CD8-positive, alpha-beta memory T cell (primary cell): ENCODE data around the gene CYP1A2. TPM values are rescaled to one million over a fixed set of nuclear protein-coding genes. Genes with fewer than 3 reads are reported as not detected.
A peak's percentile ranks its signal among the peaks of the same experiment; 100 is the strongest.

Experiments
- CTCF ChIA-PET: fragments of 350-600 bp; sonication (Branson Sonifier 250); formaldehyde crosslinking; loops from one replicate; lab custom pipeline; 2021; ENCODE audit warnings: antibody characterized with exemption; lab: Charles Lee
- POLR2A ChIA-PET: fragments of 350-600 bp; sonication (Branson Sonifier 250); formaldehyde crosslinking; loops from one replicate; lab custom pipeline; 2021; ENCODE audit warnings: antibody characterized with exemption; lab: Charles Lee
- DNase-seq, 5 donors: peaks; one replicate each; pipeline versions ENCODE4 v3.0.0 to v3.0.0-alpha.2; 2020 to 2022; ENCODE audit warnings: mixed read lengths in 1 of 5
- H3K27ac ChIP-seq: one replicate; pipeline ENCODE4 v1.7.0; 2013; ENCODE audit warnings: low read depth, mild to moderate bottlenecking, low read length, moderate library complexity
- H3K27me3 ChIP-seq: 2 replicates; pipeline ENCODE4 v1.7.0; 2013; ENCODE audit warnings: low read length, mild to moderate bottlenecking; ENCODE audit not compliant: insufficient read depth, poor library complexity, severe bottlenecking
- H3K36me3 ChIP-seq: 2 replicates; pipeline ENCODE4 v1.7.0; 2013; ENCODE audit warnings: mild to moderate bottlenecking, low read length, moderate library complexity; ENCODE audit not compliant: insufficient read depth
- H3K4me1 ChIP-seq: 2 replicates; pipeline ENCODE4 v1.7.0; 2013; ENCODE audit warnings: mild to moderate bottlenecking, low read length, moderate library complexity; ENCODE audit not compliant: insufficient read depth
- H3K4me3 ChIP-seq: 2 replicates; pipeline ENCODE4 v1.7.0; 2013; ENCODE audit warnings: mild to moderate bottlenecking, low read length
- H3K9me3 ChIP-seq: 2 replicates; pipeline ENCODE4 v1.7.0; 2013; ENCODE audit warnings: mild to moderate bottlenecking, low read length
- H3K27ac Mint-ChIP-seq, 8 donors: one replicate each; pipeline ENCODE4 v1.8.0; 2020 to 2021; ENCODE audit warnings: mixed read lengths in 8 of 8, mild to moderate bottlenecking in 6 of 8, inconsistent platforms in 3 of 8, moderate library complexity in 3 of 8
- H3K27me3 Mint-ChIP-seq, 2 donors: one replicate each; pipeline ENCODE4 v1.8.0; 2020 to 2021; ENCODE audit warnings: mixed read lengths in 2 of 2, mild to moderate bottlenecking in 1 of 2, moderate library complexity in 1 of 2
- H3K36me3 Mint-ChIP-seq, 3 donors: one replicate each; pipeline ENCODE4 v1.8.0; 2020 to 2021; ENCODE audit warnings: mixed read lengths in 3 of 3, inconsistent platforms in 1 of 3, mild to moderate bottlenecking in 1 of 3
- H3K4me1 Mint-ChIP-seq, 3 donors: one replicate each; pipeline ENCODE4 v1.8.0; 2020 to 2021; ENCODE audit warnings: mixed read lengths in 3 of 3, inconsistent platforms in 1 of 3, mild to moderate bottlenecking in 1 of 3
- H3K4me3 Mint-ChIP-seq, 7 donors: one replicate each; pipeline ENCODE4 v1.8.0; 2020 to 2021; ENCODE audit warnings: mixed read lengths in 7 of 7, mild to moderate bottlenecking in 6 of 7, moderate library complexity in 4 of 7, inconsistent platforms in 2 of 7
- H3K9me3 Mint-ChIP-seq, 5 donors: one replicate each; pipeline ENCODE4 v1.8.0; 2020 to 2022; ENCODE audit warnings: mixed read lengths in 5 of 5, mild to moderate bottlenecking in 3 of 5, moderate library complexity in 2 of 5, inconsistent platforms in 1 of 5
- polyA plus RNA-seq: library from polyadenylated mRNA; unstranded; fragments of 300-500 nt; fragmentation: Illumina TruSeq; gene quantifications from one replicate; pipeline ENCODE4 v1.2.3, GENCODE V29; 2021
- total RNA-seq, 2 experiments: library from RNA; stranded (reverse); gene quantifications; one replicate each; pipeline ENCODE4 v1.2.3, GENCODE V29; 2021

Gene CYP1A2
- total and polyA plus RNA-seq, 3 experiments from 2014 or later = not detected

DNA sequence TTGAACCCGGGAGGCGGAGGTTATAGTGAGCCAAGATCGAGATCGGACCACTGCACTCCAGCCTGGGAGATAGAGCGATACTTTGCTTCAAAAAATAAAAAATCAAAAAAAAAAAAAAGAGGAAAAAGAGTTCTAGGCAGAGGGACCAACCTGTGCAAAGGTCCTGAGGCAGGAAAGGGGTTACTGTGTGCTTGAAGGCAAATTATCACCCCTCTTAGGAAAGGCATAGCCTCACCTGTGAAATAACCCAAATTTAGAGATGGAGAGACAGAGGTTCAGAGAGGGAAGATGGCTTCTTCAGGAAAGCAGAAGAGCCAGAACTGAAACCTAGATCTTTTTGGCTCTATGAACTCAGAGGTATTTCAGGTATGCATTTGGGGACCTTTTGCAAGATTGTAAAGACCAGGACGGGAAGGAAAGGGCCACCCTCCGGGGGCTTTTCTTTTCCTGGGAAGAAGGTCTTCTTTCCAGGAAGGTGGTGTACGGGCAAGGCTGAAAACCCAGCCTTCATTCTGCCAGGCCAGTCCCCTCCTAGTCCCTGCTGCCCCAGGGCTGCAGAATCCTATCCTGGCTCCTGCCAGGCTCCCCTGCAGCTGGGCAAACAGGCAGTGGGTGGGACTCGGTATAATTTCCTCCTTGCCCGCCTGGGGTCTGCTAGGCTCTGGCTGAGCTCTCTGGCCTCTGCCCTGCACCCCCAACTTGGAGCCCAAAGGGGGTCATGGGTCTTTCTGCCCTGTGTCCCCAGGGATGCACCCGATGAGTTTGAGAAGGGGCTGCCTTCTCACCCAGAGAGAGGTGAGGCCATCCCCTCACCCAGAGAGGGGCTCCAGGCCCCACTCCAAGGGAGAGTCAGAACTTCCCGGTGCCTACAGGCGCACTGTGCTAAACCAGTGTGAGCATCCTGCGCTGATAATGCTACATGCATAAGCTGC lies 18.8 kb downstream of the CYP1A2 start:
- H3K9me3 ChIP-seq = no peaks in the 10 kb centered on the region
- no peak for DNase-seq
- H3K36me3 Mint-ChIP-seq = no peaks in the 10 kb centered on the region
- POLR2A ChIA-PET = interaction anchor here (1.1 kb wide), 1 partner anchor 132 kb away, joined by 3 read pairs; no protein-coding TSS in a partner anchor
- H3K27me3 ChIP-seq = peaks cover 3% of the 10 kb centered on the region
- H3K4me3 Mint-ChIP-seq = no peak overlapping the region
- H3K27me3 Mint-ChIP-seq = peaks cover 8 to 11% of the 10 kb centered on the region in 2 donors
- CTCF ChIA-PET = interaction anchor here (0.6 to 18.5 kb wide), 14 partner anchors 8 to 398 kb away, joined by 3 to 1086 read pairs (median 18); partner anchors contain the start of genes CSK and CYP1A1
- peaks cover 10% of the 10 kb centered on the region for H3K4me1 ChIP-seq
- H3K27ac Mint-ChIP-seq = no peak overlapping the region
- peaks cover 13 to 18% (median 15%) of the 10 kb centered on the region in 3 donors for H3K4me1 Mint-ChIP-seq
- no peaks in the 10 kb centered on the region for H3K36me3 ChIP-seq
- H3K4me3 ChIP-seq = no peak overlapping the region
- no peak overlapping the region for H3K27ac ChIP-seq
- H3K9me3 Mint-ChIP-seq = no peaks in the 10 kb centered on the region

DNA sequence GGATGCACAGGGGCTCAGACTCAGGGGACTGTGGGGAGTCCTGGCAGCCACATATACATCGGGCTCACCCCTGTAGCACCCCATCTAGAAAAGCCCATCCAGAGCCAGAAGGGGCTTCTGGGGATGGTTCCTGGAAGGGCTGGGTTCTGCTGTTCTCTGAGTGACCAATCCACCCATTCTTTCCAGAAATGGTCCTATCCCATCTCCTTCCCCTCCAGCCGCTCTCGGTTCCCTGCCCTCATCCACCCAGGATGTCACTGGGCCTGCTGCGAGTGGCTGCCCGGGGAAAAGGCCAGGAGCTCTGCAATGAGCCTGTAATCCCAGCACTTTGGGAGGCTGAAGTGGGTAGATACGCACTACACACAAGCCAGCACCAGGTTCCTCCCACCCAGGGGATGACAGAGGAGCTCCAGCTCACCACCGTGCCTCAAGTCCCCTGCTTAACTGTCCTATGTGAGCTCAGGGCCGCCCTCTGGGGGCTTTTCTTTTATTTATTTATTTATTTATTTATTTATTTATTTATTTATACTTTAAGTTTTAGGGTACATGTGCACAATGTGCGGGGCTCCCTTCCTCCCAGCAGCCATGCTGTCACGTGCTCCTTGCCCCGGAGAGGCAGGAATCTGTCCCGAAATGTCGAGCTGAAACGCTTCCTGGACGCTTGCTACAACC lies 19.6 kb downstream of the CYP1A2 start:
- DNase-seq = no peak
- ChIA-PET POLR2A (interaction anchor here (1.0 to 1.9 kb wide), 3 partner anchors 25 to 133 kb away, joined by 3 to 20 read pairs (median 5); no protein-coding TSS in a partner anchor), CTCF (interaction anchor here (0.6 to 18.5 kb wide), 21 partner anchors 9 to 398 kb away, joined by 3 to 1086 read pairs (median 10); partner anchors contain the start of genes CPLX3, CSK, CYP1A1 and FAM219B)
- Mint-ChIP-seq H3K4me1 (peaks cover 13 to 21% (median 15%) of the 10 kb centered on the region in 3 donors), H3K4me3 (peak overlapping the region in 1 of 7 donors; percentile 35), H3K27ac (peak overlapping the region in 1 of 8 donors; percentile 3), H3K36me3 (no peaks in the 10 kb centered on the region), H3K27me3 (peaks cover 5 to 8% of the 10 kb centered on the region in 2 donors), H3K9me3 (no peaks in the 10 kb centered on the region)
- Histone ChIP-seq H3K27me3 (peaks cover 3% of the 10 kb centered on the region), H3K4me1 (peaks cover 12% of the 10 kb centered on the region), H3K4me3 (no peak overlapping the region), H3K9me3 (no peaks in the 10 kb centered on the region), H3K27ac (no peak overlapping the region), H3K36me3 (no peaks in the 10 kb centered on the region)

DNA sequence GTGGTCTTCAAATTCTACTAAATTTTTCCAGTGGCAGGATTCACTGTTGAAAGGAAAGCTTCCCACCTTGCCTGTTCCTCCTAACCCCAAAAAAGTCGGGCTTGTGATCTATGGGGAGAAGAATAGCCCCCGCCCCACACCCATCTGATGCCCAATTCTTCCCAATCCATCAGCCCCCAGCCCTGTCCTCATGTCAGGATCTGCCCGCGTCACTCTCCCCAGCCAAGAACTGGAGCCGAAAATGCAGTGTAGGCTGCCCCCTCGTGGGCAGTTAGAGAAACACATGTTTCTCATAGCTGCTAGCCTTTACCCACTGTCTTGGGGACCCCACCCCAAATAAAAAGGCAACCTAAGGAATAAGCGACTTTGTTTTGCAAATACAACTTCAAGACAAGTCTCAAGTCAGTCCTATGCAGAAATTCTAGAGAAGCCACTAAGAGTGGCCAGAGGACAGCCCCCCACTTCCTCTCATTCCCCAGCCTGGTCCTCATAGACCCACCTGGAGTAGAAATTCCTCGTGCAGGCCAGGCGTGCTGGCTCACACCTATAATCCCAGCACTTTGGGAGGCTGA lies 20.2 kb downstream of the CYP1A2 start:
- Mint-ChIP-seq H3K36me3 (no peaks in the 10 kb centered on the region), H3K27me3 (peaks cover 5 to 8% of the 10 kb centered on the region in 2 donors), H3K9me3 (no peaks in the 10 kb centered on the region), H3K4me1 (peaks cover 13 to 23% (median 20%) of the 10 kb centered on the region in 3 donors), H3K4me3 (peak overlapping the region in 1 of 7 donors; percentile 35), H3K27ac (peak overlapping the region in 3 of 8 donors; percentile 3 to 21 (median 17))
- Histone ChIP-seq H3K27me3 (no peaks in the 10 kb centered on the region), H3K27ac (no peak overlapping the region), H3K4me1 (peaks cover 17% of the 10 kb centered on the region), H3K9me3 (no peaks in the 10 kb centered on the region), H3K4me3 (no peak overlapping the region), H3K36me3 (no peaks in the 10 kb centered on the region)
- POLR2A ChIA-PET = interaction anchor here (0.7 to 1.9 kb wide), 4 partner anchors 24 to 134 kb away, joined by 3 to 20 read pairs (median 4); no protein-coding TSS in a partner anchor
- CTCF ChIA-PET = interaction anchor here (1.0 to 18.5 kb wide), 27 partner anchors 10 to 399 kb away, joined by 3 to 1086 read pairs (median 7); partner anchors contain the start of genes CPLX3, CSK, CYP1A1 and FAM219B
- DNase-seq = peak; percentile 50 to 76 (median 58)

DNA sequence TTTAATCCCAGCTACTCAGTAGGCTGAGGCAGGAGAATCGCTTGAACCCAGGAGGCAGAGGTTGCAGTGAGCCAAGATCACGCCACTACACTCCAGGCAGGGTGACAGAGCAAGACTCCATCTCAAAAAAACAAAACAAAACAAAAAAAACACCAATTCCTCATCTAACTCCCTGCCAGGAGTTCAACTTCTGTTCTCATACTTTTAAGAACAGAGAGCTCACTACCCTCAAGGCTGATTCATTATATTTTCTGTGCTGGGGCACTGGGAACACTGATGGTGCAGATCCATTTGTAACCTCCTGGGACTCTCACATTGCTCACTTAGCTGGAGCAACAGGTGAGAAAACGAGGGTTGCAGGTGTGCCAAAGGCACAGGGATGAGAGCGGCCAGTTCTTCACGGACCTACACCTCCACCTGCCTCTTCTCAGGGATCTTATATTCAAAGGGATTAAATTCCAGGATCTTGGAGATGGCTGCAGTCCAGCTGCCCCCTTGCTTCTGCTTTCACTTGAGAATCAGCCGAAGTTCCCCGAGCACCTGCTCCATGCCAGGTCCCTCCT lies 20.9 kb downstream of the CYP1A2 start:
- Mint-ChIP-seq H3K27ac (peak overlapping the region in 1 of 8 donors; percentile 56), H3K27me3 (peaks cover 5 to 8% of the 10 kb centered on the region in 2 donors), H3K4me3 (no peak overlapping the region), H3K4me1 (peaks cover 13 to 29% (median 25%) of the 10 kb centered on the region in 3 donors), H3K9me3 (no peaks in the 10 kb centered on the region), H3K36me3 (no peaks in the 10 kb centered on the region)
- Histone ChIP-seq H3K36me3 (no peaks in the 10 kb centered on the region), H3K27ac (no peak overlapping the region), H3K4me3 (no peak overlapping the region), H3K9me3 (no peaks in the 10 kb centered on the region), H3K4me1 (peaks cover 17% of the 10 kb centered on the region), H3K27me3 (no peaks in the 10 kb centered on the region)
- ChIA-PET POLR2A (interaction anchor here (0.6 to 1.9 kb wide), 4 partner anchors 24 to 123 kb away, joined by 3 to 20 read pairs (median 4); partner anchors contain the start of gene MPI), CTCF (interaction anchor here (0.8 to 18.5 kb wide), 29 partner anchors 10 to 400 kb away, joined by 3 to 1086 read pairs (median 6); partner anchors contain the start of genes CPLX3, CSK, CYP1A1 and FAM219B)
- DNase-seq = no peak

DNA sequence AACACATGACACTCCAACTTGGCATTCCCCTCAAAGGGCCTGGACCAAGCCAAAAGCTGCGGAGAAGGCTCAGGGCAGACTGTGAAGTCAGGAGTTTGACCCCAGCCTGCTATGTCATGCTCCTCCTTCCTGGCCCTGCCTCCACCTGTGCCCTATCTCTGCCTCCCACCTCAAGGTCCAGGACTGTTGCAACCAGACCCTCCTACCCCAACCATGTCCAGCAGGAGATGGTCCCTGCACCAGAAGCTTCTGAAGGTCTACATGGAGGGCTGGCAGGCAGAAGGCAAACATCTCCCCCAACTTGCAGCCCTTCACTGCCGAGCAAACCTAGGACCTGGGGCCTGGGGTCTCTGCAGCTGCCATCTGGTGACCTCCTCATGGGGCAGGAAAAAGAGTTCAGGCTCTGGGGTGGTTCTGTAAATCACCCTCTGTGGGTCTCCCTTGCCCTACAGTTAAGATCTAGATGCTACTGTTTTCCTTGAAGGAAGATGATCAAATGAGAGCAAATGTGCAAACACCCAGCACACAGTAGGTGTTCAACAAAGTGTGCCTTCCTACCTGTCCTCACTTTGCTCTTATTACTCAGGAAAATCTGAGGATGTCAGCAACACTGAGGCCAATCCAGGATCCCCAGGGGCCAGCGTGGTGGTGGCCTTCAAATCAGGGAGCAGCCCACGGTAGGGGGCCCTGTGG lies 21.7 kb downstream of the CYP1A2 start:
- no peaks in the 10 kb centered on the region for H3K9me3 Mint-ChIP-seq
- Histone ChIP-seq H3K27me3 (no peaks in the 10 kb centered on the region), H3K9me3 (no peaks in the 10 kb centered on the region), H3K27ac (no peak overlapping the region), H3K4me3 (no peak overlapping the region), H3K4me1 (peaks cover 21% of the 10 kb centered on the region), H3K36me3 (no peaks in the 10 kb centered on the region)
- H3K27ac Mint-ChIP-seq = peak overlapping the region in 2 of 8 donors; percentile 86 to 87
- ChIA-PET CTCF (interaction anchor here (0.8 to 18.5 kb wide), 42 partner anchors 11 to 398 kb away, joined by 3 to 1086 read pairs (median 5); partner anchors contain the start of genes COX5A, CPLX3, CSK and CYP1A1), POLR2A (interaction anchor here (1.0 to 3.2 kb wide), 7 partner anchors 12 to 30 kb away, joined by 4 to 25 read pairs (median 15); partner anchors contain the start of gene CSK)
- no peaks in the 10 kb centered on the region for H3K36me3 Mint-ChIP-seq
- DNase-seq = peak in 1 of 5 donors; percentile 39
- peaks cover 5 to 8% of the 10 kb centered on the region in 2 donors for H3K27me3 Mint-ChIP-seq
- H3K4me3 Mint-ChIP-seq = no peak overlapping the region
- H3K4me1 Mint-ChIP-seq = peaks cover 15 to 35% (median 31%) of the 10 kb centered on the region in 3 donors

DNA sequence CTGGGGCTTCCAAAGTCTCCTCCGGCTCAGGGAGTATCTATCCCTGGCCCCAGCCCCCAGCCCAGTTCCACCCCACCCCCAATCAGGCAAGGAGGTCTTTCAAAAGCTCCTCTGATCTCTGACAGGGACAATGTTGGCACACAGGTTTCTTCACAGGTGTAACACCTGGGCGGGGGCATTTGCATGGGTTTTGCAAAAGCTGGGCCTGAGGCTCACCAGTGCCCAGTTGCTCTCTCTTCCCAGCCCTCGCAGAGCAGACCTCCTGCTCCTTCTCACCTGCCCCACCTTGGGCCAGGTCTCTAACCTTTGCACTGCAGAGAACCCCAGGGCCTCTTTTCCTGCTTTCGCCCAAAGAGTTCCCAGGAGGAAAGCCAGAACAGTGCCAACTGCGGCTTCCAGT lies 24.7 kb downstream of the CYP1A2 start:
- Mint-ChIP-seq H3K4me3 (no peak overlapping the region), H3K36me3 (no peaks in the 10 kb centered on the region), H3K27me3 (peaks cover 5 to 6% of the 10 kb centered on the region in 2 donors), H3K4me1 (peaks cover 40 to 65% (median 60%) of the 10 kb centered on the region in 3 donors), H3K27ac (peak overlapping the region in 5 of 8 donors; percentile 29 to 88 (median 58)), H3K9me3 (no peaks in the 10 kb centered on the region)
- Histone ChIP-seq H3K36me3 (no peaks in the 10 kb centered on the region), H3K4me3 (no peak overlapping the region), H3K9me3 (no peaks in the 10 kb centered on the region), H3K27ac (no peak overlapping the region), H3K27me3 (no peaks in the 10 kb centered on the region), H3K4me1 (peaks cover 50% of the 10 kb centered on the region)
- DNase-seq = no peak
- POLR2A ChIA-PET = interaction anchor here (3.0 to 3.2 kb wide), 2 partner anchors 9 to 15 kb away, joined by 17 to 25 read pairs; partner anchors contain the start of gene CSK
- CTCF ChIA-PET = interaction anchor here (0.6 to 18.5 kb wide), 6 partner anchors 8 to 176 kb away, joined by 3 to 1086 read pairs (median 122); partner anchors contain the start of gene CSK
